HS-27A (cell line): Measurements from ENCODE around the gene IMMT.
"Not testable (repeated sequence)": the region's sequence is repeated elsewhere in the genome, so short reads cannot be mapped to it uniquely, and the experiment has no call there.

Experiments
- DNase-seq: peaks from one replicate; pipeline ENCODE4 v3.0.0-alpha.2; 2012; ENCODE audit warnings: low read depth, missing footprints

IMMT gene

GRCh38 chr2:86226070-86226469, 30.8 kb upstream of the IMMT start:
- DNase-seq: no peak

DNA sequence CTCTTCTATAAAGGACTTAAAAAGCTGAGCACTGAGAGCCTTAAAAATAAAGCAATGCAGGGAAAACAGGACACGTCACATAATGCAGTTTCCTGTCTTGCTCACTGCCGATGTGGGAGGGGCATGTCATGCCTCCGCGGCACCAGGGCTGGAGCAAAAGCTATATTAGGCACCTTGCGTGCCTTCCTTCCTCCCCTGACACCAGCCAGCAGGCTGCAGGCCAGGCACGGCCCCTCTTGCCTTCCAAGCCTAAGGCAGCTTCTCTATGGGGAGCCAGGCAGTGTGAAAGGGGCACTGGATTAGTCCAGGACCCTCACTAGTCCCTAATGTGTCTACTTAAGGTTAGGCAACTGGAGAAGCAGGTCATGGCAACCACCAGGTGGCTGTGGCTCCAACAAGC, 30.3 kb upstream of the IMMT start:
- DNase-seq: no peak

DNA sequence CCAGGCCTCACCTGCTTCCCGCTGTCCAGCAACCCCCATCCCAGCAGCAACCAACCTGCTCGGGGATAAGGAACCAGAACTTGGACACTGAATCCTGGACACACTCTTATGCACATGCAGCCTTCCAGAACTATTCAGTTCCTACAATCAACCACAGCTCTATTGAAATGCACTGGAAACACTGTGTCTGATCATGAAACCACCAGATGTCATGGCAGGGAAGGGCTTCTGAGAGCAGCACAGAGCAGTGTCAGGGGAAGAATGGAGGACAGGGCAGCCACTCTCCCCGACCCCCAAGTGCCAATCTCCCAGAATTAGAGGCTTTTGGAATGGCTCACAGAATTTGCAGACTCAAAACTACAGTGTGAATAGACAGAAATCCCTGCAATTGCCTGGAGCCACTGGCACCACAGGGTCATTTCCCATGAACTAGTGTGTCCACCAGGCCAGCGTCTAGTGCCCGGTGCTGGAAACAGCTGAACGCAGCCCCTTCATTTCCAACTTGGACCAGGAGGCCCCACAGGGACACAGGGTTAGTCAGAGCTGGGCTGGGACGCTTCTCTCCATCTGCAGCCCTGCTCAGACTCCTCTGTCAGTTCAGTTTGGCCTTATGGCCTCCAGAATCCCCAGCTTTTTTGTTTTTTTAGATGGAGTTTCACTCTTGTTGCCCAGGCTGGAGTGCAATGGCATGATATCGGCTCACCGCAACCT, 29.5 kb upstream of the IMMT start:
- no peak for DNase-seq

- DNase-seq: no peak
Observed at GRCh38 chr2:86223927-86224560, 28.8 kb upstream of the IMMT start.

- no peak for DNase-seq
Observed at GRCh38 chr2:86223140-86223926, 28.1 kb upstream of the IMMT start.

GRCh38 chr2:86221066-86221684, 25.9 kb upstream of the IMMT start:
- no peak for DNase-seq

GRCh38 chr2:86219896-86220295, 24.6 kb upstream of the IMMT start:
- no peak for DNase-seq

GRCh38 chr2:86218124-86218523, 22.9 kb upstream of the IMMT start:
- no peak for DNase-seq

GRCh38 chr2:86216575-86217555, 21.6 kb upstream of the IMMT start:
- DNase-seq: no peak

DNA sequence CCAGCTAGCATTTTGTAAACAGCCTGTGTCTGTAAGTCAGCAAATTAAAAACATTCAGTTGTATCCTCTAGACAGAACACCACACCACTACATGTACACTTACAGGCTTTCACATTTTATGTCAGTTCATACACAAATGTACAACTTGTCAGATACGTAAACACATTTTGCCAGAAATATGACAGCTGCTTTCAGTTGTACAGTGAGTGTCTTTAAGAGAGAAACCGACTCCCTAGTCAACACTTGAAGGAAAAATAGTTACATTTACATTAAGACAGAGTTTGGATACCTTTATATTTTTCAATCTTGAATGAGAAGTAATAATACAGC, 19.2 kb upstream of the IMMT start:
- no peak for DNase-seq

DNA sequence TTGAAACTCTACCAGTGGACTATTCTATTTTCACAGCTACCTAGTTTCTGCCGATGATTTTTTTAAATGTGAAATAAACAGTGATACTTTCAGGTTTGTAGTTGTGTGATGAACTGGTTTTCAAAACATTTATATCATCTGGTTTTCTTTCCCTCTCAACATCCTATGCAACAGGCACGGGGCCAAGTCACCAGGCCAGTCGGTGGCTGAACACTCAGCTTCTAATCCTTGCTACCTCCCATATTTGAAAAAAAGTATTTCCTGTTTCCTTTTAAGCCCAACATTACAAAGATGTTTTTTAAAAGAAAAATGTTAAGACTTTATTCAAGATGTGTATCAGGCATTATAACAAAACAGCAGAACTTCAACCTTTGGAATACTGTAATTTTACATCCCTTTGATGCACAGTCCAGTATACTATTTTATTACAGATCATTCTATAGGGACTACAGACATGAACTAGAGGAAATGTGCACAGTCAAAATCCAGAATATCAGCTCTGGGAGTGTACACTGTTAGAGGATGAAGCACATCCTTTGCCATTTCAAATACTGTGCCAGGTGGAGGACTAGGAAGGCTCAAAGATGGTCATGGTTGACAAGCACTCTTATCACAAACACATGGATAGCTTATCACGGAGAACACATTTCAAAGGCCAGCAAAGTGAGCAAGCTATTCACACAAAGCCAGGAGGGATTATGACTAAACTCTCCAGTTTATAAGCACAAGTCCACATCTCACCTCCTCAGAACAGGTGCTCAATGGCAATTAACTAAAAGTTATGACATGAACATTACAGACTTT, 18.6 kb upstream of the IMMT start:
- no peak for DNase-seq

- no peak for DNase-seq
Observed at GRCh38 chr2:86213056-86213455, 17.8 kb upstream of the IMMT start.

- no peak for DNase-seq
Observed at GRCh38 chr2:86211796-86212188, 16.5 kb upstream of the IMMT start.

DNA sequence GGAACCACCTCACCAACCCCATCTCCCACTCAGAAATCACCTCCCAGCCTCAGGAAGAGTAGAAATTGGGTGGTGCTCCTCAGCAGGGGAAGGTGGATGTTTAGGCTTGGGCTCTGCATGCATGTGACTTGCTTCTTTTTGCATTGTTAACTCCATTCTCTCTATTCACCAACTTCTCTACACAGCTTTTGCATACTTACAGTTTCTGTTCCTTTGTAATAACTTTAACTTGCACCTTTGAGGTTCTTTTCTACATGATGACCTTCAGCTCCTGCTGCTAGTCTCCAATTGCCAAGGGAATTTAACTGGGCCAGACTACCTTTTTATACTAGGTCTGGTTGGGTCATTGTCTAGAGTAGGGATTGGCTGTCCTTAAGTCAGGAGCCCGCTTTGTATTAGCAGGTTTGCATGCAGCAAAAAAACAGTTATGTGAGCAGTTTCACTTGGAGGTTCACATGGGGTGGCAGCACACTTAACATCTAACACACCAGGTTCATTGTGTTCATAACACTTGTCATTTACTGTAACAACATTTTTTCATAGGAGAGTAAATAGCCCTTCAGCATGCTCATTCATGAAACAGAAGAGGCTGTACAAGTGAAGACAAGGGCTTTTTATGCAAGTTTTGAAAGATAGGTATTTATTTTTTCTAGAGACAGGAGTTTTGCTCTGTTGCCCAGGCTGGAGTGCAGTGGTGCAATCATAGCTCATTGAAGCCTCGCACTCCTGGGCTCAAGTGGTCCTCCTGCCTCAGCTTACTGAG, 16.0 kb upstream of the IMMT start:
- no peak for DNase-seq

- DNase-seq: no peak
Observed at GRCh38 chr2:86204458-86204857, 9.2 kb upstream of the IMMT start.

GRCh38 chr2:86203614-86204013, 8.4 kb upstream of the IMMT start:
- DNase-seq: no peak

DNA sequence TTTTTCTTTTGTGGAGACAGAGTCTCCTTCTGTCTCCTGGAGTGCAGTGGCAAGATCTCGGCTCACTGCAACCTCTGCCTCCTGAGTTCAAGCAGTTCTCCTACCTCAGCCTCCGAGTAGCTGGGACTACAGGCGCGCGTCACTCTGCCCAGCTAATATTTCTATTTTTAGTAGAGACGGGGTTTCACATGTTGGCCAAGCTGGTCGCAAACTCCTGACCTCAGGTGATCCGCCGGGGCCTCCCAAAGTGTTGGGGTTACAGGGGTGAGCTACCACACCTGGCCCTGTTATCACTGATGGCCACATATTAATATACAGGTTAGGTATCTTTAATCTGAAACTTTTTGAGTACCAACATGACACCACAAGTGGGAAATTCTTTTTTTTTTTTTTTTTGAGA, 7.4 kb upstream of the IMMT start:
- no peak for DNase-seq

DNA sequence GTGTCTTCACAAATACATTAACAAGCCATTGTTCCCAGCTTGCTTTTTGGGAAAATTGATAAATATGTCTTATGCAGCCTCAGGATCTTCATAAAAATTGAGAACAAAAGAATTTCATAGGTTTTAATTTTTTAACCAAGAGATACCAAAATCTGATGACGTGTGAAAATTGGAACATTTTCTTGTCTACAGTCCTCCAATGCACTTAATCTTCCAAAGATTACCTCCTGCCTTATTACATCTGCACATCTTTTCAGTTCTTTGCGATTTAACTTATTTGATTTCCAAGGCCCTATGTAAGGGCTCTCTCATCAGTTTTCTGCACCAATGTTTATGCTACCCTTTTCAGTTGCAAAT, 7.1 kb upstream of the IMMT start:
- no peak for DNase-seq

DNA sequence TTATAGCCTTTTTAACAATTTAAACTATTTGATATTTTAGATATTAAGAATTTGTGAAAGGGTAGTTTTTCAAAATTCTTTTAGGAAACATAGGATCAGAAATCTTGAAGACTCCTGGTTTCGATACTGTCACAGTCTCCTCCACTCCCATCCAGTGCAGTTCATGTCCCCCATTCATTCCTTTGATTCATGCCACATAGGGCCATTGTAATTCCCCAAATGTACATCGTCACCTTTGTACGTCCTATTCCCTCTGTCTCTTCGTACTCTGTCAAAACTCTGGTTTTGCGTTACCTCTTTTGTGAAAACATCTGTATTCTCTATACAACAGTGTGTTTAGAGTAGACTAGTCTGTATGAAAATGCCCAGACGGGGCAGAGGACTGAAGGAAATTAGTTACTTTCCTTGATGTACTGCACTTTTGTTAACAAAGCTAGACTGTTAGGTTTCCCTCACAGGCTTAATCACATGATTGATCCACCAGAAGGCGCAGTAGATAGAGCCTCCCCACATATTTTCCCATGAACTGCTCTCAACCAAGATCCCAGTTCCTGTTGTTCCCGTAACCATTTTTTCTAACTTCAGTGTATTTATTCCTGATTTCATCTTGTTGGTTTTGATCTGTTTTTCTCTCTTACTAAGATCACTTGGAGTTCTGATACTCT, 6.5 kb upstream of the IMMT start:
- no peak for DNase-seq

- DNase-seq: not testable (repeated sequence)
Observed at GRCh38 chr2:86200564-86200963, 5.3 kb upstream of the IMMT start.
